NCI-H2227 (cell line): Measurements from ENCODE around the gene HCFC1.

Experiments
- DNase-seq: peaks from one replicate; lab custom pipeline; 2025; ENCODE audit not compliant: unreplicated experiment; lab: John Stamatoyannopoulos, UW

HCFC1 gene

DNA sequence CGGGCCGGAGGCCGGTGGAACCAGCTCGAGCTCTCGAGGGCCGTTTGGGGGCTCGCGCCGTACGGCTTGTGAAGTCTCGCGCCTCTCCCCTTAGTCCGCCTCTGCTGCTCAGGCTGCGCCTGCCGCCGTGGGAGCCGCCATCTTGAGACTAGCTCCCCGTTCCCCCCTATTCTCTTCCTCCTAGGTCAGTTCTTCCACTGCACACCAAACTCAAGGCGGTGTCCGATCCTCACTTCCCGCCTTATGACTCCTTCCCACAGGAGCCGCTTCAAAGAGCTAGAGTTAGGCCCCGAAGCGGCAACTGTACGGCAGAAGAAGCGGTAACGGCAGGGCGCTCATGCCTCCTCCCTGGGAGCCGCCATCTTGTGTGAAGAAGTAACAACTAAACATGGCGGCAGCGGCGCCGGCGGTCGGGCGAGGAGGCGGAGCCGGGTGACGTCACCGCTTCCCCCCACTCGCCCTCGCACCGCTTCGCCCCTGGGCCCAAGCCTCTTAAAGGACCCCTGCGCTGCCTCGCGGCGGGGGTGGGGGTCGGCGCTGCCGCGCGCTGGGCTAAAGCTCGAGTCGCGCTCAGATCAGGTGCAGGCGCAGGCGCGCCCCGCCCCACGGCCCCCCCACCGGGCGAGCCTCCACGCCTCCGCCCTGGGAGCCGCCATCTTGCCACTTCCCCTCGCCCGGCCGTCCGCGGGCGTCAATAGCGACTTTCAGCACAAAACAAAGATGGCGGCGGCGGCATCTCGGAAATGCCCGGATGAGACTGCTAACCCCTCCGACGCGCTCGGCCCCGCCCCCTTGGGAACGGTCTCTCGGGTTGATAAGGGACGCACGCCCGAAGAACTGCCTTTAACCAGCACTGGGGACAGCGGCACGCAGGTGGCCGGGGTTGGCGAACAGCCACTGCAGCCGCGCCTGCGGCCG is at the start of gene HCFC1:
TSS of gene HCFC1 (minus strand) at position 369 of the 918 bp plus-strand sequence. CDS start 978 bp downstream, outside the sequence.
- DNase-seq = peak; percentile 96

DNA sequence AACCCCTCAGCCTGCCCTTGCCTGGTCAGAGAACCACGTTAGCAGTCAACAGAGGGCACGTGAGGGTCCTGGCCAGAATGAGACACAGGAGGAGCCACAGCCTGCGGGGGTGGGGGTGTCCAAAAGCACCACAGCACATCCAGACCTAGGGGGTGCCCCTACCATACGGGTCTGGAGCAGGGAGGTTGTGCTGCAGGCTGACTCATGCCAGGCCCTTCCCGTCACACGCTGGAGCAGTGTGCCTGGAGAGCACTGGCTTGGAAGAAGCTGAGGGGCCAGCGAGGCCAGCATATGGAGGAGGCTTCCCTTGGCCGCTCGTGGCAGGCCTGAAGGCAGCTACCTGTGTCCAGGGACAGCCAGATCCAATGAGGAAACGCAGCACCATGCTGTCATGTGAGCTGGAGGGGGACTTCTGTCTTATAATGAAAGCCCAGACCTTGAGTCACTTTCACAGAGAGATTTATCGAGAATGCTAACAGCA is 49.6 kb upstream of the HCFC1 start:
- DNase-seq = no peak

DNA sequence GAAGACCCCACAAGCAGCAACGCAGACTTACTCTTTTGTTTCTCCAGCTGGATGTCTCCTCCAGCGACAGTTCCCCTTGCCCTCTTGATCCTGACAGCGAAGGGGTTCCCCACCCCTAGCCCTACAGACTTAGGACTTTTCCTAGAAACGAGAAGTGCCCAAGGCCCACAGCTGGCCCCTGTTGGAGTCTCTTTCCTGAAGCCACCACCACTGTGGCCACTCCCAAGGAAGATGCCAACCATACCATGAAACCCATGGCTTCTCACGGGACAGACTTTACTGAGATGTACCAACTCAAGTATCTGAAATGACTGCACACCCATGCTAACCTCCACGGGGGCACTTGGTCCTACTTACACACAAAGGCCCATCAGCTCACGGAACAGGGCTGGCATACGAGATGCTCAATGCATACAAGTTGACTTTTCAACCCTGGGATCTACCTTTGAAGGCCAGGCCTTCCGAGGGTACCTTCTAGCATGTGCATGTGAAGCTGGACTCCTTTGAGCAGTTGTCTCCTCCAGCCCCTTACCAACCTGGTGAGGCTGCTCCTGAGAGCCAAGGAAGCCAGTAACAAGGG is 49.0 kb upstream of the HCFC1 start:
- DNase-seq = no peak

DNA sequence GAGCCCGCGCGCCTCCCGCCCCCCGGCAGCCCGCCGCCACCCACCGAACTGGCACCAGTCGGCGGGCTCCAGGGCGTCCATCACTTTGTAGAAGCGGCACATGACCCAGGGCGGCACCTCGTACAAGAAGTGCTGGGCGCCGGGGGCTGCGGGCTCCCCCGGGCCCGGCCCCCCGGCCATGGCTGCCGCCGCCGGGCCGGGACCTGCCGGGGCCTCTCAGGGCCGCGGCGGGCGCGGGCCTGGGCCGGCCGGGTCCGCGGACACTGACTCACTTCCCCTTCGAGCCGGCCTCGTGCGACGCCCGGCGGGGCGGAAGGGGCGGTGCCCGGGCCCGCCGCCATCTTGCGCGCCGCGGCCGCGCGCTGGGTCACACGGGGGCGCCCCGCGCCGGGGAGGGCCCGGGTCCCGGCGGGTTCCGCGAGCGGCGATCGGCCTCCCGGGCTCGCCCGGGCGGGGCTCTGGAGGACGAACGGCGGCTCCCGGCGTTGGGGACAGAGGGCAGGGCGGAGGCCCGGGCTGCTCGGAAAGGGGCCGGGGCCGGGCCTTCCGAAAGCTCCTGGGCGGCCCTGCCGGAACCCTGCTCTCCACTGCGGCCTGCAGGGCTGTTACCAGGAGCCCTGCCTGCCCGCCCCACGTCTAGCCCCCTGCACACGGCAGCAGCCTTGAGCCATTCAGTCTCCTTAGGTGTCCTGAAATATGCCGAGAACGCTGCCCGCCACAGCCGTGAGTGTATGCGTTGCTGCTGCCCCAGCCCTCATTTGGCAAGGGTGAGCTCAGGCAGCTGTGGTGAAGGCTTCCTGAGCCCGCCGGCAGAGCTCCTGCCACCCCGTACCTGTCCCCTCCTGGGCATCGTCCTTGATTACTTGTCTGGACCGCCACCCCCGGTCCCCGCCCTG is 48.3 kb upstream of the HCFC1 start, which contains the start of gene IRAK1:
TSS of gene IRAK1 (minus strand) at position 270 of the 896 bp plus-strand sequence. CDS start at position 180, 90 bp downstream.
- peak; percentile 64 for DNase-seq

DNA sequence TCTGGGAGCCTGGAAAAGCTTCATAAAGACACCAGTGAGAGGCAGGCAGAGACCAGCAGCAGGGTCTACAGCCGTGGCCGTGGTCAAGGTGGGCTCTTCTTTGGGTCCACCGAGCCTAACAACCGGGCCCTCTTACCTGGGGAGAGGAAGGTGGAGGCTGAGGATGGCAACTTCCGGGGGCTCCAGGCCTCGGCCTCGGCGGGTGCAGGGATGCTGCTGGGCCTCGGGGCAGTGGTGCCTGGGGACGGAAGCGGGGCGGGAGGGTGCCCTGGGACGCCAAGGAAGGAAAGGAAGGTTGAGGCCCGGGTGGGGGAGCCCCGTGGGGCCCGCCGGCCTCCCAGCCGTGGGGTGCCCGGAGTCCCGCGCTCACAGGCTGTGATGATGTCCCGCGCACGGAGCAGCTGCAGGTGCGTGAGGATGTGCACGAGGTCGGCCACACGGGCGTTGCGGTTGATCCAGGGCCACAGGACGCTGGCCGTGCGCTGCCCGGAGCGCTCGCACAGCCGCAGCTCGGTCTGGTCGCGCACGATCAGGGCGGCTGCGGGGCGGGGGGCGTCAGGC is 47.5 kb upstream of the HCFC1 start:
- no peak for DNase-seq

DNA sequence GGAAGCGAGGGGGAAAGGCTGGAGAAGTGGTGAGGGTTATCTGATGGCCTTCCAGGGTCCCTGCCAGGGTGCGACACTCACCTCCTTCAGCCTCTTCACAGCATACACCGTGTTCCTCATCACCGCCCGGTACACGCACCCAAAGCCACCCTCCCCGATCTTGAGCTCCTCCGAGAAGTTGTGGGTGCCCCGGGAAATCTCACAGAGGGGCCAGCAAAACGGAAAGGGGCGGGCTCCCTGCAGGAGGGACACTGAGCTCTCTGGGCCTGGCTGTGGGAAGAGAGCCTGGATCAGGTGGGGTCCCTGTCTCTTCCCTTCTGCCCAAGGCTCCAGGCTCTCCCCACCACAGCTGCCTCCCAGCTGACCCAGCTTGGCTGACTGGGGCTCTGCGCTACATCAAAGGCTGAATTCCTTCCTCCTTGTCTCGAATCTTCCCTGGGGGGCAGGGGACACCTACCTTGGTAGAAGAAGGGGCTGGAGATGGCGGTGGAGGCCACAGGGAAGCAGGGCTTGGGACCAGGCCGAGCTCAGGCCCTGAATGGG is 47.0 kb upstream of the HCFC1 start:
- no peak for DNase-seq

DNA sequence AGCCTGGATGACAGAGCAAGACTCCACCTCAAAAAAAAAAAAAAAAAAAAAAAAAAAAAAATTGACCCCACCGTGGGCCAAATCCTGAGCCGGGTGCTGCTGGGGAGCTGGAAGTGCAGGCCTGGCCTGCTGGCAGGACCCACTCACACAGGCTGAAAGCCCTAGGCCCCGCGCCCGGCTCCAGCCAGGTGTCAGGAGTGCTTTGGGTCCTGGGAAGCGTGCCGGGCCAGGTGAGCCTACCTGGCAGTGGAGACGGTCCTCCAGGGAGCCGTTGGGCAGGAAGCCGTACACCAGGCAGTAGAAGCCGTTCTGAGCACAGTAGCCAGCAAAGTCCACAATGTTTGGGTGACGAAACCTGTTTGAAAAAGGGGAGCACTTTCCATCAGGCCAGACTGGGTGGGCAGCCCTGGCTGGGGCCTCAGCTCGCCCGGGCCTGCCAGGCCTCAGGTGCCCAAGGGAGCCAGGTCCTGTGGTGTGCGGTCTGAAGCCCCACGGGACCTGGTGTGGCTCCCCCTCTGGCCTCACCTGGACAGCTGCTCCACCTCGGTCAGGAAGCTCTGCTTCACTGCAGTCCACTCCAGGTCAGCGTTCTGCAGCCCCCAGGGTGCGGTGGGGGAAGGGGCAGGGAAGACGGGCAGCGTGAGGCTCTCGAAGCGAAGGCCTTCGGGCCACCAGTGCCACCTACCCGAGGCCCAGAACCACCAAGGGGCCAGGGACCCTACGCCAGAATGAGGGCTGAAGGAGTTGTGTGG is 46.3 kb upstream of the HCFC1 start:
- no peak for DNase-seq

DNA sequence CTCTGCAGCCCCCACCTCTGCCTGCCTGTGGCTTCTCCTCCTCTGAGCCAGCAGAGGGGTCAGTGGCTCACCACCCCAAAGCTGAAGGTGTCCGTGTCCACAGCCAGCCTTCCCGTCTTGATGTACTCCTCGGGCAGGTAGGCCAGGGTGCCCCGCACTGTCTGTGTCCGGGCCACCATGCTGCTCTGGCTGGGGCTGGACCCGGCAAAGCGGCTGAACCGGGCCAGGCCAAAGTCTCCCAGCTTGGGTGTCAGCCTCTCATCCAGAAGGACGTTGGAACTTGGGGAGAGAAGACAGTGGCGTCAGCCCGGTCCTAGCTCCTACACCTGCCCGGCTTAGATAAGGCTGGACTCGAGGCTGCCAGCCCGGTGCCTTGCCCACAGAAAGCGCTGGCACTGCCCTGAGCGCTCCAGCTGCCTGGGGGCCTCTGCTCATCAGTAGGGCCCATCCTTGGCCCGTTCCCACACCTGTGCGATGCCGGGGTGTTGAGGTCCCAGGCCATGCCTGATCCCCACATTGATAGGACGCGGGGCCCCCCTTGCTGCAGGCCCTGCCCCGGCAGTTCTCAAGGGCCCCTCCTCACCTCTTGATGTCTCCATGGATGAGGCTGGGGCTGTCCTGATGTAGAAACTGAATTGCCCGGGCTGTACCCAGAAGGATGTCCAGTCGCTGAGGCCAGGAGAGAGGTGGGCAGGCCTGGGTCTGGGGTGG is 44.9 kb upstream of the HCFC1 start:
- no peak for DNase-seq

DNA sequence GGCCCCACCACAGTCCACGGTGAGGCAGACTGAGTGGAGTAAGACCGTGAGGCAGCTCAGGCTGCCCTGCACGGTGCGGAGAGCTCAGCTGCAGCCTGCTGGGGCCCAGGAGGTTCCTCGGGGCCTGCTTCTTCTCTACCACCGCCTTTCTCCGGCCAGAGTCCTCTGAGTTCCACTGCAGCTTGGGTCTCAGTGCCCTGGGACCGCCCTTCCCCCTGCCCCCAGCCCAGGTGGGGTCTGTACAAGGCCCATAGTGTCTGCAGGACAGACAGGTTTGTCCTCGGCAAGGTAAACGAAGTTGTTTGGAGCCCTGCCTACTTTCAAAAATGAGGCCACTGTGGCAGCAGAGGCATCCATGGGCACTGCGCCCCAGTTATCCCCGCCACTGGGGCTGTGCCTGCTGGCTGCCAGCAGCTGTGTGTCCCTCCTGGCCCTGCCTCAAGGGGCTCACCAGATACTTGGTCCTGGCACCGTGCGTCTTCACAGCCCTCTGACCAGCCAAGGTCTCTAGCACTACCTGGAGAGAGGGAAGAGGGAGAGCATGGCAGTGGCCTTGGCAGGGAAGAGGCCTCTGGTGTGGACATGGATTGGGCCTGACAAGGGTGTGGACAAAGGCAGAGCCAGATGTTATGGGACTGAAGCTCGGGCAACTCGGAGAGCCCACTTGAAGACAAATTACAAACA is 44.1 kb upstream of the HCFC1 start:
- DNase-seq = no peak

DNA sequence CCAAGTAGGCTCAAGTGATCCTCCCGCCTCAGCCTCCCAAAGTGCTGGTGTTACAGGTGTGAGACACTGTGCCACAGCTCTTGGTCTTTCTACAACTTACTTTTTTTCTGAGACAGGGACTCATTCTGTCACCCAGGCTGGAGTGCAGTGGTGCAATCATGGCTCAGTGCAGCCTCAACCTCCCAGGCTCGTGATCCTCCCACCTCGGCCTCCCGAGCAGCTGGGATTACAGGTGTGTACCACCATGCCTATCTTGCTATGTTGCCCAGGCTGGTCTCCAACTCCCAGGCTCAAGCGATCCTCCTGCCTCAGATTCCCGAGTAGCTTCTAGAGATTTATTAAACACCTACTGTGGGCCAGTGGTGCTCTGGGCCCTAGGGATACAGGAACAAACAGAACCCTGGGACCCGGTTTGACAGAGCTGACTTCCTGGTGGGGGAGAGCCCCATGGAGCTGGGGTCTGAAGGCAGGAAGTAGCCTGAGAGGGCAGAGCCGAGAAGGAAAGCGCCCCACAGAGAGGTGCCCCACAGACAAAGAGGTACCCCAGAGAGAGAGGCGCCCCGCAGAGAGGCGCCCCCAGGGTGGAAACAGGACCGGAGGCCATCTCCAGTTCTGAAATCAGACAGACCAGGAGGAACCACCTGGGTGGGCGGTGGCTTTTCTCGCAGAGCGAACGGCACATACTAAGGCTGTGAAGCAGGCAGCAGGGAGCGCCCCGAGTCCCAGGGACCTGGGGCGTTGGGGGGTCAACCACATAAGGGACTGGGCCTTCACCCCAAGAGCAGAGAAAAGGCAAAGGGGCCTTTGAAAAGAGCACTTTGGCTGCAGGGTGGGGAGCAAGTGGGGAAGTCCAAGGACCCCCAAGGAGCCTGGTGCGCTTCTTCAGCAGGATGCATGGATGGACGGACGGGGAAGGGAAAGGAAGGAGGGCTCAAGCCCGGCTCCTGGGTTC is 43.1 kb upstream of the HCFC1 start:
- DNase-seq = no peak

DNA sequence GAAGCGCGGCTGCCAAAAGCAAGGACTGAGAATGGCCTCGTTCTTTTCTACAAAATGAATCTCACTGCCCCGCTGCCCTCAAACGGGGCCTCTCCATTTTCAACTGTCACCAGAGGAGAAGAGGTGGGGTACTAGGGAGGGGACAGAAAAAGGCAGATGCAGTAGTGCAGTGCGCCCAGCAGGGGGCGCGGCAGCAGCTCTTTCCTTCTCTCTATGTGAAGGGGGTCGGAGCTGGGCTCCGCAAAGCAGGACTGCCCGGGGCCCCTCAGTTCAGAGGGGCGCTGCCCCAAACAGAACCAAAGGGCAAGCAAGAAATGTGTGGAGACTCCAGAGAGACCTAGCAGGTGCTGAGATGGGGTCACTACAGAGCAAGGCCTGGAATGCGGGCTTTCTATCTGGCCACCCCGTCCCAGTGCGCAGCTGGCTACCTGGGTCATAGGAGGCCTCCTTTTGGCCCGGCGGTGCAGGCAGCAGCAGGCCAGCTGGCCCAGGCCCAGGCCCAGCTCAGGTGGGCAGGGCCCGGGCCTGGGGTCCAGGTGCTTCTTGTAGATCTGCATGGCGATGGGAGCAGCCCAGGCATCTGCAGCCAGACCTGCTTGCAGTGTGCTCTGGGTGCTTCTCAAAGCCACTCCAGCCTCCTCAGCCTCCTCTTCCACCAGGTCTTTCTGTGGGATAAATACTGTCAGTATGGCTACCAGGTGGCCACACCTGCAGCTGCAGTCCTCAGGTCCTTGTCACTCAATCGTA is 42.2 kb upstream of the HCFC1 start:
- peak; percentile 54 for DNase-seq

DNA sequence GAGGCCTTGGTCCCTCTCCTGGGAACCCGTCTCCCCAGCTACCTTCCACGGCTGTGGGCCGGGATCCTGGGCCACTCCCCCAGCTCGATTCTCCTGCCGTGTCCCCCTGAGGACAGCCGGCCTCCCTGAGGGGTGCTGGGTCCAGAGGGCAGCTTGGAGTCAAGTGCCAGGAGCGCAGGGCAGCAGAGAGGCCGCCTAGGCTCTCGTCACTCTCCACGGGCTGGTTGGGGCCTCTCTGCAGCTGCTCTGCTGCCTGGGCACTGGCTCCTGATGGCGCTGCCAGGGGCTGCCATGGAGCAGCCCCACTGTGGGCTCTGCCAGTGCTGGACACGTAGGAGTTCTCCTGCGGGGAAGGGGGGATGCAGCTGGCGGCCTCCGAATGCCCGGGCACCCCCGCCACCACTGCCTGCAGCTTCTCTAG is 41.4 kb upstream of the HCFC1 start:
- no peak for DNase-seq

DNA sequence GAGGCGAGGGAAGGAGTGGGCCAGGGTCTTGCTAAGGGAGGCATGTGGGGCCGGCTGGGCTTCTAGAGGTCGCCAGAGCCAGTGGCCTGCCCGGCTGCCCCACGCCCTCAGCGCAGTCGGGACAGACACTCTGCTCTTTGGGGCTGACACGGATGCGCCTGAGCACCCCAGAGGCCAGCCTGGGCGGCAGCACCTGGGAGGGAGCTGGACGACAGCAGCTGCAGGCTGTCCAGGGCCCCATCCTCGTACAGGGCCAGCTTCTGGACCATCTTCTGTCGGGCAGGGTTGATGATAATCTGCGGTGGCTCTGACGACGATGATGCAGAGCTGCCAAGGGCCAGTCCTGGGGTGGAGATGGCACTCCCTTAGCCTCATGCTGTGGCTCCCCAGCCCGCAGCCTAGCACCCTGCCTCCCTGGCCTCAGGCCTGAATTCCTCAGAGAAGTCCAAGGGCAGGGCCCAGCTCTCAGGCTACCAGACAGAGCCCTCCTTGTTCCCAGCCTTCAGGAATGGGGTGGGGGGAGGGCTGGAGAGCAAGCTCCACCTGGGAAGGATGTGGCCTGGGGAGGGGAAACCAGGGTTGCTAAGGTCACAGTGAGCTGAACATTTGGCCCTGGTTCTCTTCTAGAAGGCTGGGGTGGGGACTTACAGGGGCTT is 40.8 kb upstream of the HCFC1 start:
- no peak for DNase-seq

DNA sequence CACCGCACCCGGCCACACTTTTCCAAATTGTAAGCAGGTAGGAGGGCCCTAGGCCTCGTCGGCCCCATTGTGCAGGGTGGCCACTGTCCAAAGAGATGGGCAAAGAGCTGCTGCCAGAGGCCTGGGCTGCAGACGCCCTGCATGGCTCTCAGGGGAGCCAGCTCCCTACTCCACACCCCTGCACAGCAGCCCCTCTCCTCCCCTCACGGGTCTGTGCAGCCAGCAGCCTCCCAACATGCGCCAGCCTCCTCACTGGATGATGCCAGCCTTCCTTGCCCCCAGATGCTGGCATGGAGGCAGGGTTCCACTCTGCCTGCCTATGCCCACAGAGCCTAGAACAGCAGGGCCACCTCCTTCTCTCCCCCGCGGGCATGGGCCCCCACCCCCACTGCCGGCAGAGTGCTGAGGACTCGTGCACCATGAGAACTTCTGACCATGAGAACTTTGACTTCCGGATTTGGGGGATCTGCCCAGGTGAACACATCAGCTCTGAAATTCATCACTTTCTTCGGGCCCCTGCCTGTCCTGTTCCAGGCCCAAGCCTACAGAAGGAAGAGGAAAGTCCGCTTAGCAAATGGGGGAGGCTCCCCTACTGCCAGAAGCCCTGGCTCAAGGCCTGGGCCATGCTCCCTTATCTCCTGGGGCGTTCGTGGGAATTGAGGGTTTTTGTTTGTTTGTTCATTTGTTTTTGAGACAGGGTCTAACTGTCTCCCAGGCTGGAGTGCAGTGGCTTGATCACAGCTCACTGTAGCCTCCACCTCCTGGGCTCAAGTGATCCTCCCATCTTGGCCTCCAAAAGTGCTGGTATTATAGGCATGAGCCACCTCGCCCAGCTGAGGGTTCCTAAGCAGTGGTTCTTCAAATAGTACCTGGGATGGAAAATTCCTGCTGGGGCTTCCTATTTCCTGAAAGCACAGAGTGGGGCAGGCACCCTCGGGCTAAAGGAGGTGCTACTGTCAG is 40.0 kb upstream of the HCFC1 start:
- DNase-seq = no peak
